Astrocyte (in vitro differentiated cells and primary cell): ENCODE results near the gene IL1RAPL2. TPM values are rescaled to one million over a fixed set of nuclear protein-coding genes. Genes with fewer than 3 reads are reported as not detected.

Experiments
- DNase-seq: peaks from one replicate; pipeline ENCODE4 v3.0.0-alpha.2; 2010; ENCODE audit warnings: low read depth
- FAIRE-seq: peaks from 2 replicates; lab custom pipeline; 2011; peaks lifted over from hg19 to GRCh38; lab: Jason Lieb, UNC
- H2AFZ ChIP-seq: 2 replicates; pipeline ENCODE4 v1.6.0; 2012; ENCODE audit warnings: low read depth, low read length, inconsistent platforms
- H3K27ac ChIP-seq: 2 replicates; pipeline ENCODE4 v1.5.1; 2011; ENCODE audit warnings: low read depth, low read length, inconsistent platforms
- H3K27me3 ChIP-seq: 2 replicates; pipeline ENCODE4 v1.6.0; 2011; ENCODE audit warnings: low read length, inconsistent platforms; ENCODE audit not compliant: insufficient read depth
- H3K36me3 ChIP-seq: 2 replicates; pipeline ENCODE4 v1.5.1; 2011; ENCODE audit warnings: low read length, inconsistent platforms; ENCODE audit not compliant: insufficient read depth
- H3K4me1 ChIP-seq: 2 replicates; pipeline ENCODE4 v1.5.1; 2011; ENCODE audit warnings: low read length, inconsistent platforms; ENCODE audit not compliant: insufficient read depth
- H3K4me2 ChIP-seq: 2 replicates; pipeline ENCODE4 v1.6.0; 2012; ENCODE audit warnings: low read length, inconsistent platforms
- H3K4me3 ChIP-seq: 2 replicates; pipeline ENCODE4 v1.5.1; 2011; ENCODE audit warnings: low read depth, mild to moderate bottlenecking, low read length, inconsistent platforms; ENCODE audit not compliant: insufficient read depth
- H3K79me2 ChIP-seq: 2 replicates; pipeline ENCODE4 v1.6.0; 2012; ENCODE audit warnings: mild to moderate bottlenecking, low read length, inconsistent platforms; ENCODE audit not compliant: insufficient read depth
- H3K9ac ChIP-seq: 2 replicates; pipeline ENCODE4 v1.6.0; 2012; ENCODE audit warnings: mild to moderate bottlenecking, low read length, inconsistent platforms
- H3K9me3 ChIP-seq: 2 replicates; pipeline ENCODE4 v1.5.1; 2012; ENCODE audit warnings: low read depth, mild to moderate bottlenecking, low read length, inconsistent platforms; ENCODE audit not compliant: insufficient read depth
- H4K20me1 ChIP-seq: 2 replicates; pipeline ENCODE4 v1.6.0; 2012; ENCODE audit warnings: low read length, inconsistent platforms; ENCODE audit not compliant: insufficient read depth
- H3K27ac Mint-ChIP-seq: one replicate; pipeline ENCODE4 v1.8.0; 2021; ENCODE audit warnings: mild to moderate bottlenecking, mixed read lengths; ENCODE audit not compliant: unreplicated experiment
- H3K27me3 Mint-ChIP-seq: one replicate; pipeline ENCODE4 v1.8.0; 2021; ENCODE audit warnings: low read depth, mixed read lengths; ENCODE audit not compliant: unreplicated experiment
- H3K36me3 Mint-ChIP-seq: one replicate; pipeline ENCODE4 v1.8.0; 2021; ENCODE audit warnings: low read depth, mixed read lengths; ENCODE audit not compliant: unreplicated experiment
- H3K4me1 Mint-ChIP-seq: one replicate; pipeline ENCODE4 v1.8.0; 2021; ENCODE audit warnings: low read depth, mixed read lengths; ENCODE audit not compliant: unreplicated experiment
- H3K4me3 Mint-ChIP-seq: one replicate; pipeline ENCODE4 v1.8.0; 2021; ENCODE audit warnings: mild to moderate bottlenecking, moderate library complexity, mixed read lengths; ENCODE audit not compliant: unreplicated experiment
- H3K9me3 Mint-ChIP-seq: one replicate; pipeline ENCODE4 v1.8.0; 2021; ENCODE audit warnings: mild to moderate bottlenecking, mixed read lengths; ENCODE audit not compliant: unreplicated experiment
- CTCF ChIP-seq: IDR thresholded peaks from 2 replicates; pipeline ENCODE4 v1.5.1; 2011; ENCODE audit warnings: low read depth, mild to moderate bottlenecking, inconsistent platforms, low read length, moderate library complexity; ENCODE audit not compliant: insufficient read depth
- EZH2 ChIP-seq: IDR thresholded peaks from 2 replicates; pipeline ENCODE4 v1.6.1; 2012; ENCODE audit warnings: mild to moderate bottlenecking, low read length, inconsistent platforms; ENCODE audit not compliant: insufficient read depth
- total RNA-seq: library from RNA; stranded (reverse); gene quantifications from 2 replicates; pipeline ENCODE4 v1.2.1, GENCODE V29; 2021

IL1RAPL2 gene
- total RNA-seq, 1 donor from 2014 or later: 0.16 TPM

GRCh38 chrX:105006996-105007395 lies 441.0 kb downstream of the IL1RAPL2 start:
- Mint-ChIP-seq H3K4me3 (no peak overlapping the region), H3K4me1 (no peaks in the 10 kb centered on the region), H3K9me3 (no peaks in the 10 kb centered on the region), H3K36me3 (no peaks in the 10 kb centered on the region), H3K27me3 (no peaks in the 10 kb centered on the region), H3K27ac (no peak overlapping the region)
- H4K20me1 ChIP-seq: no peaks in the 10 kb centered on the region
- H3K9ac ChIP-seq: no peak overlapping the region
- no peak overlapping the region for H3K4me3 ChIP-seq
- H3K27me3 ChIP-seq: no peaks in the 10 kb centered on the region
- no peaks in the 10 kb centered on the region for H3K36me3 ChIP-seq
- no peak overlapping the region for H3K4me2 ChIP-seq
- no peak overlapping the region for H2AFZ ChIP-seq
- FAIRE-seq (peak; percentile 75), DNase-seq (no peak)
- H3K79me2 ChIP-seq: no peaks in the 10 kb centered on the region
- no peaks in the 10 kb centered on the region for H3K4me1 ChIP-seq
- TF ChIP-seq CTCF (no peak), EZH2 (no peak)
- no peaks in the 10 kb centered on the region for H3K9me3 ChIP-seq
- H3K27ac ChIP-seq: no peak overlapping the region

- H2AFZ ChIP-seq: no peak overlapping the region
- H3K9me3 ChIP-seq: no peaks in the 10 kb centered on the region
- no peaks in the 10 kb centered on the region for H3K79me2 ChIP-seq
- no peaks in the 10 kb centered on the region for H3K27me3 ChIP-seq
- H3K4me1 ChIP-seq: no peaks in the 10 kb centered on the region
- no peak overlapping the region for H3K27ac ChIP-seq
- no peak for TF ChIP-seq CTCF
- TF ChIP-seq EZH2: no peak
- no peak overlapping the region for H3K4me3 ChIP-seq
- Mint-ChIP-seq H3K4me1 (peaks cover 9% of the 10 kb centered on the region), H3K27me3 (no peaks in the 10 kb centered on the region), H3K4me3 (no peak overlapping the region), H3K36me3 (no peaks in the 10 kb centered on the region), H3K27ac (no peak overlapping the region), H3K9me3 (peaks cover 4% of the 10 kb centered on the region)
- DNase-seq (no peak), FAIRE-seq (no peak)
- H3K36me3 ChIP-seq: no peaks in the 10 kb centered on the region
- no peaks in the 10 kb centered on the region for H4K20me1 ChIP-seq
- no peak overlapping the region for H3K9ac ChIP-seq
- H3K4me2 ChIP-seq: no peak overlapping the region
These were observed 447.7 kb downstream of the IL1RAPL2 start for GRCh38 chrX:105013719-105014118.

GRCh38 chrX:105017641-105018040 lies 451.6 kb downstream of the IL1RAPL2 start:
- Histone ChIP-seq H2AFZ (no peak overlapping the region), H4K20me1 (no peaks in the 10 kb centered on the region), H3K9ac (no peak overlapping the region), H3K27me3 (no peaks in the 10 kb centered on the region), H3K36me3 (no peaks in the 10 kb centered on the region), H3K79me2 (no peaks in the 10 kb centered on the region), H3K4me3 (no peak overlapping the region), H3K9me3 (no peaks in the 10 kb centered on the region), H3K27ac (no peak overlapping the region), H3K4me1 (no peaks in the 10 kb centered on the region), H3K4me2 (no peak overlapping the region)
- H3K9me3 Mint-ChIP-seq: peaks cover 4% of the 10 kb centered on the region
- H3K27me3 Mint-ChIP-seq: no peaks in the 10 kb centered on the region
- peaks cover 11% of the 10 kb centered on the region for H3K4me1 Mint-ChIP-seq
- H3K36me3 Mint-ChIP-seq: no peaks in the 10 kb centered on the region
- peak overlapping the region; percentile 47 for H3K27ac Mint-ChIP-seq
- DNase-seq (no peak), FAIRE-seq (no peak)
- TF ChIP-seq EZH2 (no peak), CTCF (no peak)
- no peak overlapping the region for H3K4me3 Mint-ChIP-seq
